ENCODE results near the gene UMODL1. TPM values are rescaled to one million over a fixed set of nuclear protein-coding genes. Genes with fewer than 3 reads are reported as not detected.

The UMODL1 gene
- total RNA-seq, 2 donors from 2014 or later = 0.35 to 0.37 TPM

DNA sequence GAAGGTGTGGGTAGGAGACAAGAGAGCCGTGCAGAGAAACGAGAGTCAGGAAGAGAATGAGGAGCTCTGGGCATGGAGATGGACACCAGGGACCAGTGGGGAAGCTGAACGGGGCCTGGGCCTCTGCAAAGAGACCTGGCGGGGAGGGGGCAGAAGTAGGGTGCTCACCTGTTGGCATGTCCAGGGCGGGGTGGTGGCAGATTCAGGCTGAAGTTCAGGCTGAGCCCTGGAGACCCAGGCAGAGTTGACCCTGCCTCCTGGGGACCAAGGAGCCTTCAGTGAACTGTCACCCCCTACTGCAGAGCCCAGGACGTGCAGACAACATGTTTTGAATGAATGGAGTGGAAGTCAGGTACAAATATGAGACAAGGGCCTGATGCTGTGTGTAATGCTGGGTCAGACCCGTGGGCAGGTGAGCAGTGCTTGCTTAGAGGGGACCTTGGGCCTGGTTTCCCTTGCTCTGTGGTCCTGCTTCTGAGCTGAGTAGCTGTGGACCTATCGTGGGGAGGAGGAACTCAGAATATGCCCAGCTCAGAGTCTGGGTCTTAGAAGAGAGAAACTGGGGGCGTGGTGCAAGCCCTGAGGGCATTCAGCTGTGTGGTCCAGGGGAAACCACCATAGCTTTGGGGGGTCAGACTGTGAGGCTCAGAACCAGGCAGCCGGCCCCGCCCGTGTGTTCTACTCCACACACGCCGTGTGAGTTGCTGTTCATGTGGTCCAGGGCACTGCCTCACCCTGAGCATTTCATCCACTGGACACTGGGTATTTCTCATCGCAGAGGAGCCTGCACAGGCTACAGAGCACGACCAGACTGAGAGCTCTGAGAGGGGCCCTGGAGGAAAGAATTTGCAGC, 21.3 kb upstream of the UMODL1 start:
- intact Hi-C loops (cut with DNase I) = no loop called here
- Histone ChIP-seq H3K4me3 (no peak overlapping the region), H3K9me3 (no peaks in the 10 kb centered on the region), H3K27ac (no peak overlapping the region), H3K4me1 (no peaks in the 10 kb centered on the region), H3K9ac (ENCODE audit: low read depth in 2 of 2, low read length in 2 of 2) (no peak overlapping the region), H3K36me3 (no peaks in the 10 kb centered on the region), H3K27me3 (no peaks in the 10 kb centered on the region)
- DNase-seq = no peak
- TF ChIP-seq, protein P1, sequence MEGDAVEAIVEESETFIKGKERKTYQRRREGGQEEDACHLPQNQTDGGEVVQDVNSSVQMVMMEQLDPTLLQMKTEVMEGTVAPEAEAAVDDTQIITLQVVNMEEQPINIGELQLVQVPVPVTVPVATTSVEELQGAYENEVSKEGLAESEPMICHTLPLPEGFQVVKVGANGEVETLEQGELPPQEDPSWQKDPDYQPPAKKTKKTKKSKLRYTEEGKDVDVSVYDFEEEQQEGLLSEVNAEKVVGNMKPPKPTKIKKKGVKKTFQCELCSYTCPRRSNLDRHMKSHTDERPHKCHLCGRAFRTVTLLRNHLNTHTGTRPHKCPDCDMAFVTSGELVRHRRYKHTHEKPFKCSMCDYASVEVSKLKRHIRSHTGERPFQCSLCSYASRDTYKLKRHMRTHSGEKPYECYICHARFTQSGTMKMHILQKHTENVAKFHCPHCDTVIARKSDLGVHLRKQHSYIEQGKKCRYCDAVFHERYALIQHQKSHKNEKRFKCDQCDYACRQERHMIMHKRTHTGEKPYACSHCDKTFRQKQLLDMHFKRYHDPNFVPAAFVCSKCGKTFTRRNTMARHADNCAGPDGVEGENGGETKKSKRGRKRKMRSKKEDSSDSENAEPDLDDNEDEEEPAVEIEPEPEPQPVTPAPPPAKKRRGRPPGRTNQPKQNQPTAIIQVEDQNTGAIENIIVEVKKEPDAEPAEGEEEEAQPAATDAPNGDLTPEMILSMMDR (IDR thresholded peaks at IDR 0.05) = no peak

DNA sequence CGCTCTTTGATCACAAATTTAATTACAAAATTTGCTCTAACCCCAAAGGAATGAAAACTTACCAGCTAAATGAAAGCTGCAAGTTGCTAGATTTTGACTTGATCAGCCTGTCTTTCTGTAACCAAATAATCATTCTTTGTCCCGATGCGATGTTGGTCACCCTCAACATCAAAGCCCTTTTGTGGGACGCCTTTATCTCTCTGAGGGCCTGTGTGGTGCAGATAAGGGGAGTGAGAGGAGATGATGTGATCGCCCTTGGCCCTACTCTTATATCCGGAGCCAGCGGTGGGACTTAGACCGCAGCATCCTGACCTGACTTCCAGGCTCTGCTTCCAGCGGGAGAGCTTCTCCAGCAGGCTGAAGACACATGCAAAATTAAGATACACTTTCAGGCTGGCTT, 19.3 kb upstream of the UMODL1 start:
- no peak for DNase-seq
- Histone ChIP-seq H3K4me3 (no peak overlapping the region), H3K9ac (ENCODE audit: low read depth in 2 of 2, low read length in 2 of 2) (no peak overlapping the region), H3K27me3 (no peaks in the 10 kb centered on the region), H3K27ac (no peak overlapping the region), H3K9me3 (no peaks in the 10 kb centered on the region), H3K36me3 (no peaks in the 10 kb centered on the region), H3K4me1 (no peaks in the 10 kb centered on the region)
- intact Hi-C loops (cut with DNase I) = no loop called here
- TF ChIP-seq, protein P1 (IDR thresholded peaks at IDR 0.05) = no peak

DNA sequence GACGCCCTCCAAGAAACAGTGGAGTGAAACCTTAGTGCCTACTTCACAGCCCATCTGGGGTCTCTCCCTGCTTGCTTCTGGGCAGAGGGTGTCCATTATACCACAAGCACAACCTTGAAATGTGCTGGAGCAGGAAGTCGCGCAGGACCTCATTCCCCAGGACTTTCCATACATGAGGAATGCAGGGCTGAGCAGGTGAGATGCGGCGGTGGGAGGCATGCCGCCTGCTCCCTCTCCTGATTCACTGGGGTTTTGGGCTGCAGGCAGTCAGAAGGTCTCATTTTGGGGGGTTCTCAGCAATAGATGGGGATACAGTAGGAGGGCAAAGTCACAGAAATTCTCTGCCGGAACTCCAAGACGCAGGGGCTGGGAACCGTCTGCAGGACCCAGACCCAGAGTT, 15.7 kb upstream of the UMODL1 start:
- Histone ChIP-seq H3K4me3 (no peak overlapping the region), H3K4me1 (peaks cover 11% of the 10 kb centered on the region), H3K9me3 (no peaks in the 10 kb centered on the region), H3K36me3 (no peaks in the 10 kb centered on the region), H3K27ac (no peak overlapping the region), H3K9ac (ENCODE audit: low read depth in 2 of 2, low read length in 2 of 2) (no peak overlapping the region), H3K27me3 (no peaks in the 10 kb centered on the region)
- TF ChIP-seq, protein P1 (IDR thresholded peaks at IDR 0.05) = no peak
- intact Hi-C loops (cut with DNase I) = no loop called here
- DNase-seq = no peak

DNA sequence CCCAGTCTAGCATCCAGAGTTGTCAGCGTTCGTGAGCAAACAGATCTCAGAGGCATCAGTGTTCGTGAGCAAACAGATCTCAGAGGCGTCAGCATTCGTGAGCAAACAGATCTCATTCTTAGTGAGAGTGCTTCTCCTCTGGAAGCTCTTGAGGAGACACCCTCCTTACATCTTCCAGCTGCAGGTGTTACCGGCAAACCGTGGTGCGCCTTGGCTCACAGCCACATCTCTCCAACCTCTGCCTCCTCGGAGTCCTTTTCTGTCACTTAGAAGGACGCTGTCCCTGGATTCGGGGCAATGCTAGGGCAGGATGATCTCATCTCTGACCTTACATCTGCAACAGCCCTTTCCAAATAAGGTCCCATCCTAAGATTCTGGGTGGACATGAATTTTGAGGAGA, 14.6 kb upstream of the UMODL1 start:
- Histone ChIP-seq H3K9ac (ENCODE audit: low read depth in 2 of 2, low read length in 2 of 2) (peak overlapping the region in 1 of 2 donors; percentile 80), H3K9me3 (no peaks in the 10 kb centered on the region), H3K4me1 (peaks cover 11% of the 10 kb centered on the region), H3K27ac (peak overlapping the region; percentile 78), H3K27me3 (no peaks in the 10 kb centered on the region), H3K4me3 (no peak overlapping the region), H3K36me3 (no peaks in the 10 kb centered on the region)
- peak; percentile 72 for DNase-seq
- TF ChIP-seq, protein P1 (IDR thresholded peaks at IDR 0.05) = no peak
- intact Hi-C loops (cut with DNase I) = no loop called here

DNA sequence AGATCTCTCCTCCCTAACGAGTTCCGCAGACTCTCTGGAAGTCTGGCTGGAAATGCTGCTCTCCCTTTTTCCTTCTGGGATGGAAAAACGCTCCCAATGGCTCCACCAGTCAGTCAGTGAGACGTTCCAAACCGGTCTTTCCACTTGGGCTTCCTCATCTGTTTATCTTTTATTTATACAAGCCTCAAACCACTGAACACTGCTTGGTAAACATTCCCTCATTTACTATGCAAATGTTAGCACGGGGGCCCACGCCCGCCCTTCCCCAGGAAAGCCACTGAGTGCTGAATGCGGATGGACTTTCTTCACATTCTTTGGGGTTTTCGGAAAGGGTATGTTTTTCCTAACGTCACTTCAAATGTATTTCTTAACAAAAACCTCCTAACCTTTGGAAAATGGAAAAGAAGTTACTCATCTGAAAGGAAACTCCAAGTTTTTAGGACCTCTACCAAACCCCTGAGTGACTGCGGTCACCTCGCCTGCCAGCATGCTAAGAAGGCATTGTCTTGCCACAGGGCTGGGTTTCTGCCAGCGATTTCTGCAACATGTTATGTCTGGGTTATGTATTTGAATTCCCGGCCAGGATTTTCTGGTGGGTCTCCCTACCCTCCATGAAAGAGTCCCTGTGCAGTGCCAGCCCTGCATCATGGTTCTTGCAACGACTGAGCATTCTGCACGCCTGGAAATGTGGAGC, 14.0 kb upstream of the UMODL1 start:
- H3K9ac ChIP-seq (ENCODE audit: low read depth in 2 of 2, low read length in 2 of 2) = peak overlapping the region in 1 of 2 donors; percentile 80
- no peaks in the 10 kb centered on the region for H3K36me3 ChIP-seq
- no peaks in the 10 kb centered on the region for H3K27me3 ChIP-seq
- intact Hi-C loops (cut with DNase I) = no loop called here
- peak; percentile 89 for DNase-seq
- H3K4me3 ChIP-seq = no peak overlapping the region
- peak overlapping the region; percentile 78 for H3K27ac ChIP-seq
- H3K4me1 ChIP-seq = peaks cover 11% of the 10 kb centered on the region
- H3K9me3 ChIP-seq = no peaks in the 10 kb centered on the region
- TF ChIP-seq, protein P1 (IDR thresholded peaks at IDR 0.05) = no peak

Measured in colonic mucosa (tissue), 4 donors.